SU-DHL-6 (cell line): ENCODE results near the gene RDH13.
"Not testable (repeated sequence)": the region's sequence is repeated elsewhere in the genome, so short reads cannot be mapped to it uniquely, and the experiment has no call there.

ENCODE experiments used
- H2AFZ ChIP-seq: fragments of 200-600 bp; sonication (generic); 2 replicates; pipeline ENCODE4 v1.6.1; 2014; ENCODE audit warnings: low read depth, mild to moderate bottlenecking, moderate library complexity, mixed read lengths, antibody characterized with exemption, low read length; ENCODE audit not compliant: severe bottlenecking
- H3F3A ChIP-seq: fragments of 200-600 bp; shearing (Covaris generic); 2 replicates; pipeline ENCODE4 v1.6.0; 2016; ENCODE audit warnings: antibody characterized with exemption, mild to moderate bottlenecking; ENCODE audit not compliant: insufficient read depth
- H3K27ac ChIP-seq: fragments of 200-600 bp; sonication (generic); 2 replicates; pipeline ENCODE4 v1.5.1; 2016; ENCODE audit warnings: low read depth, mild to moderate bottlenecking, low read length, moderate library complexity, mixed read lengths
- H3K27me3 ChIP-seq: fragments of 200-600 bp; sonication (generic), shearing (Covaris generic); 2 replicates; pipeline ENCODE4 v1.6.0; 2014; ENCODE audit warnings: mild to moderate bottlenecking, low read length
- H3K36me3 ChIP-seq: fragments of 200-600 bp; sonication (generic); 2 replicates; pipeline ENCODE4 v1.6.1; 2014; ENCODE audit warnings: mild to moderate bottlenecking, low read length, mixed read lengths
- H3K4me2 ChIP-seq: fragments of 300-600, 200-600 bp; shearing (Covaris generic), sonication (generic); 2 replicates; pipeline ENCODE4 v1.6.0; 2014; ENCODE audit warnings: low read length, low read depth, mild to moderate bottlenecking; ENCODE audit not compliant: poor library complexity, severe bottlenecking
- H3K4me3 ChIP-seq: fragments of 200-600 bp; sonication (generic); 2 replicates; pipeline ENCODE4 v1.5.1; 2014; ENCODE audit warnings: antibody characterized with exemption, low read length, mild to moderate bottlenecking, mixed read lengths; ENCODE audit not compliant: insufficient read depth, poor library complexity, severe bottlenecking
- H3K79me2 ChIP-seq: fragments of 200-600 bp; sonication (generic); 2 replicates; pipeline ENCODE4 v1.6.1; 2014; ENCODE audit warnings: mild to moderate bottlenecking, low read length, moderate library complexity; ENCODE audit not compliant: insufficient read depth
- H3K9ac ChIP-seq: fragments of 200-600 bp; sonication (generic); 2 replicates; pipeline ENCODE4 v1.7.0; 2014; ENCODE audit warnings: mild to moderate bottlenecking, low read length
- H3K9me2 ChIP-seq: fragments of 200-600 bp; sonication (generic); replicated peaks from 2 replicates; pipeline ENCODE4 v1.6.1; 2014; ENCODE audit warnings: low read length; ENCODE audit not compliant: insufficient read depth
- H3K9me3 ChIP-seq: fragments of 200-600 bp; sonication (generic); 2 replicates; pipeline ENCODE4 v1.6.1; 2014; ENCODE audit warnings: low read length, mixed read lengths; ENCODE audit not compliant: insufficient read depth
- H4K20me1 ChIP-seq: fragments of 200-600 bp; sonication (generic); 2 replicates; pipeline ENCODE4 v1.6.1; 2014; ENCODE audit warnings: low read depth, mild to moderate bottlenecking, antibody characterized with exemption, low read length, moderate library complexity, mixed read lengths
- EZH2phosphoT487 ChIP-seq: fragments of 200-600 bp; sonication (generic), shearing (Covaris generic); conservative IDR thresholded peaks from 2 replicates; pipeline ENCODE4 v1.6.1; 2018; ENCODE audit warnings: mild to moderate bottlenecking, antibody characterized with exemption, low read length, moderate library complexity, mixed read lengths
- TF ChIP-seq, protein P1 (sequence below): fragments of 200-600 bp; sonication (generic); IDR thresholded peaks from one replicate; pipeline ENCODE4 v1.5.1; 2017; ENCODE audit warnings: antibody characterized with exemption, mild to moderate bottlenecking, low read length, moderate library complexity; ENCODE audit not compliant: insufficient read depth, poor library complexity, severe bottlenecking

Gene RDH13

DNA sequence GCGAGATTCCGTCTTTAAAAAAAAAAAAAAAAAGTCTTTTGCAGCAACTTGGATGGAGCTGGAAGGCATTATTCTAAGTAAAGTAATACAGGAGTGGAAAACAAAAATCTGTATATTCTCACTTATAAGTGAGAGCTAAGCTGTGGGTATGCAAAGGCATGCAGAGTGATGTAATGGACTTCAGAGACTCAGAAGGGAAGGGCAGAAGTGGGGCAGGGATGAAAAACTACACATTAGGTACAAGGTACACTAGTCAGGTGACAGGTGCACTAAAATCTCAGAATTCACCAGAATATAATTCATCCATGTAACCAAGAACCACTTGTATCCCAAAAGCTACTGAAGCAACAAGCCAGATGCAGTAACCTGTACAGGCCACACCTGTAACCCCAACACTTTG lies 26.9 kb downstream of the RDH13 start:
- H3K27me3 ChIP-seq = no peaks in the 10 kb centered on the region
- TF ChIP-seq EZH2phosphoT487 = no peak
- TF ChIP-seq, protein P1, sequence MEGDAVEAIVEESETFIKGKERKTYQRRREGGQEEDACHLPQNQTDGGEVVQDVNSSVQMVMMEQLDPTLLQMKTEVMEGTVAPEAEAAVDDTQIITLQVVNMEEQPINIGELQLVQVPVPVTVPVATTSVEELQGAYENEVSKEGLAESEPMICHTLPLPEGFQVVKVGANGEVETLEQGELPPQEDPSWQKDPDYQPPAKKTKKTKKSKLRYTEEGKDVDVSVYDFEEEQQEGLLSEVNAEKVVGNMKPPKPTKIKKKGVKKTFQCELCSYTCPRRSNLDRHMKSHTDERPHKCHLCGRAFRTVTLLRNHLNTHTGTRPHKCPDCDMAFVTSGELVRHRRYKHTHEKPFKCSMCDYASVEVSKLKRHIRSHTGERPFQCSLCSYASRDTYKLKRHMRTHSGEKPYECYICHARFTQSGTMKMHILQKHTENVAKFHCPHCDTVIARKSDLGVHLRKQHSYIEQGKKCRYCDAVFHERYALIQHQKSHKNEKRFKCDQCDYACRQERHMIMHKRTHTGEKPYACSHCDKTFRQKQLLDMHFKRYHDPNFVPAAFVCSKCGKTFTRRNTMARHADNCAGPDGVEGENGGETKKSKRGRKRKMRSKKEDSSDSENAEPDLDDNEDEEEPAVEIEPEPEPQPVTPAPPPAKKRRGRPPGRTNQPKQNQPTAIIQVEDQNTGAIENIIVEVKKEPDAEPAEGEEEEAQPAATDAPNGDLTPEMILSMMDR = no peak
- no peak overlapping the region for H3K4me3 ChIP-seq
- no peak overlapping the region for H3K27ac ChIP-seq
- H3K9ac ChIP-seq = no peak overlapping the region
- no peaks in the 10 kb centered on the region for H3K36me3 ChIP-seq
- H3K9me2 ChIP-seq = no peaks in the 10 kb centered on the region
- no peak overlapping the region for H2AFZ ChIP-seq
- no peaks in the 10 kb centered on the region for H4K20me1 ChIP-seq
- no peak overlapping the region for H3K4me2 ChIP-seq
- peaks cover 48% of the 10 kb centered on the region for H3K79me2 ChIP-seq
- no peaks in the 10 kb centered on the region for H3F3A ChIP-seq
- no peaks in the 10 kb centered on the region for H3K9me3 ChIP-seq

DNA sequence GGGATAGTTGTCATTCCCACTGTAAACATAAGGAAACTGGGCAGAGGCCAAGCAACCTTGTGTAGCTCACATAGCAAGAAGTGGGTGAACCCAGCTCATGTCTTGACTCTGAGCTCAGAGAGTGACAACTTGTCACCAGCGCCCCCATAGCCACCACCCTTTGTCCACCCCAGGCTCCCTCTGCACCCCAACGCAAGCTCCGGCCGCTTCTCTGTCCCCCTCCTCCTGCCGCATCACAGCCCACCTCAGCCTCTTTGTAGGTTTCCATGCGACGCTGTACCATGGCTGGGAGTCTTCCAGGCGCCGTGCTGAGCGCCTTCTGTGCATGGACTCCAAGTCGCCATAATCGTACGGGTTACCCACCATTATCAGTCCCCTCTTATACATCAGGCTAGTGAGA lies 28.2 kb downstream of the RDH13 start:
- 0 out of 2 replicates have a peak, but pooled peaks cover 3% of the 10 kb centered on the region for H3F3A ChIP-seq
- TF ChIP-seq, protein P1 = no peak
- TF ChIP-seq EZH2phosphoT487 = no peak
- H3K9me2 ChIP-seq = no peaks in the 10 kb centered on the region
- H3K79me2 ChIP-seq = peaks cover 60% of the 10 kb centered on the region
- no peaks in the 10 kb centered on the region for H3K36me3 ChIP-seq
- H4K20me1 ChIP-seq = no peaks in the 10 kb centered on the region
- H3K4me2 ChIP-seq = no peak overlapping the region
- H2AFZ ChIP-seq = no peak overlapping the region
- no peak overlapping the region for H3K9ac ChIP-seq
- no peaks in the 10 kb centered on the region for H3K27me3 ChIP-seq
- no peaks in the 10 kb centered on the region for H3K9me3 ChIP-seq
- H3K4me3 ChIP-seq = no peak overlapping the region
- no peak overlapping the region for H3K27ac ChIP-seq

DNA sequence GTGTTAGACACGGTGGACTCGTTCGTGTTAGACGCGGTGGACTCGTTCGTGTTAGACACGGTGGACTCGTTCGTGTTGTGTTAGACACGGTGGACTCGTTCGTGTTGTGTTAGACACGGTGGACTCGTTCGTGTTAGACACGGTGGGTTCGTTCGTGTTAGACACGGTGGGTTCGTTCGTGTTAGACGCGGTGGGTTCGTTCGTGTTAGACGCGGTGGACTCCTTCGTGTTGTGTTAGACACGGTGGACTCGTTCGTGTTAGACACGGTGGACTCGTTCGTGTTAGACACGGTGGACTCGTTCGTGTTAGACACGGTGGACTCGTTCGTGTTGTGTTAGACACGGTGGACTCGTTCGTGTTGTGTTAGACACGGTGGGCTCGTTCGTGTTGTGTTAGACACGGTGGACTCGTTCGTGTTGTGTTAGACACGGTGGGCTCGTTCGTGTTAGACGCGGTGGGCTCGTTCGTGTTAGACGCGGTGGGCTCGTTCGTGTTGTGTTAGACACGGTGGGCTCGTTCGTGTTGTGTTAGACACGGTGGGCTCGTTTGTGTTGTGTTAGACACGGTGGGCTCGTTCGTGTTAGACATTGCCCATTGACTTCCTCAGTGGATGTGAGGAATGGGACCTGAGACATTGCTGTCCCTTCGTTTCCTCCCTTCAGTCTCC lies 29.8 kb downstream of the RDH13 start:
- not testable (repeated sequence) for H3K9me2 ChIP-seq, H3K27me3 ChIP-seq, H3K9ac ChIP-seq, H4K20me1 ChIP-seq, H2AFZ ChIP-seq, H3K36me3 ChIP-seq, H3K9me3 ChIP-seq, H3K4me3 ChIP-seq, H3K4me2 ChIP-seq, H3K27ac ChIP-seq
- Histone ChIP-seq H3K79me2 (peaks cover 59% of the 10 kb centered on the region), H3F3A (peaks cover 11% of the 10 kb centered on the region)

DNA sequence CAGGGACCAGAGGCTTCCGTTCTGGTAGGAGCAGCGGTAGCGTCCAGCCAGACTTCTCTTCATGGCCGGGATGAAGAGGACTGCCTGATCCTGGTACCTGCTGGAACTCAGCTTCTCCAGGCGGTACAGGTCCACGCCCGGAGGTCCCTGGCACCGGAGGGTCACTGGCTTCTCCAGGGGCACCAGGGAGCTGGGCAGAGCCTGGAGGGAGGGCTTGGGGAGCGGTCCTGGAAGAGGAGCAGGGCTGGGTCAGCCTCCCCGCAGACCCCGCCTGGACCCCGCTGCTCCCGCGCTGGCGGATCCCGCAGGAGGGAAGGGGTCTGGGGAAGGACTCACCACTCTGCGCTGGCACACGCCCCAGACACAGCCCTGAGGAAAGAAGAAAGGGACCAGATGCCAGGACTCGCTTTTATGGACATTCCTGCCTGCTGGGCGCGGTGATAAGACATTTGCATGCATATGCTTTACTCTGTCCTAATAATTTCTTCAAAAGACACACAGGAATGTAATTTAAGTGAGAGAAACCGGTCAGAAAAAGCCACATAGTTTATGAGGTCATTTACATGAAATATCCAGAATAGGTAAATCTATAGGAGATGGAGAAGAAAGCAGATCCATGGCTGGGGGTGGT lies 30.7 kb downstream of the RDH13 start:
- no peaks in the 10 kb centered on the region for H3K36me3 ChIP-seq
- no peaks in the 10 kb centered on the region for H3K27me3 ChIP-seq
- no peak for TF ChIP-seq EZH2phosphoT487
- TF ChIP-seq, protein P1 = no peak
- H3K27ac ChIP-seq = no peak overlapping the region
- H3K79me2 ChIP-seq = peaks cover 53% of the 10 kb centered on the region
- H3F3A ChIP-seq = peaks cover 19% of the 10 kb centered on the region
- no peak overlapping the region for H3K4me3 ChIP-seq
- H2AFZ ChIP-seq = no peak overlapping the region
- H4K20me1 ChIP-seq = no peaks in the 10 kb centered on the region
- H3K9me2 ChIP-seq = no peaks in the 10 kb centered on the region
- no peak overlapping the region for H3K4me2 ChIP-seq
- no peak overlapping the region for H3K9ac ChIP-seq
- no peaks in the 10 kb centered on the region for H3K9me3 ChIP-seq
